NCI-H2227 treated with DMSO at 0.1 percent for 48 hours (cell line): ENCODE measurements around the gene DHTKD1.
"Not testable (repeated sequence)": the region's sequence is repeated elsewhere in the genome, so short reads cannot be mapped to it uniquely, and the experiment has no call there.

Source experiments
- DNase-seq: peaks from one replicate; lab custom pipeline; 2025; lab: John Stamatoyannopoulos, UW

Gene DHTKD1

GRCh38 chr10:12140038-12140437 lies 71.3 kb downstream of the DHTKD1 start:
- DNase-seq = no peak

GRCh38 chr10:12144538-12144937 lies 75.8 kb downstream of the DHTKD1 start:
- no peak for DNase-seq

GRCh38 chr10:12150163-12150562 lies 81.4 kb downstream of the DHTKD1 start:
- DNase-seq = no peak

- no peak for DNase-seq
Observed at GRCh38 chr10:12154516-12154915, 85.8 kb downstream of the DHTKD1 start.

- no peak for DNase-seq
Observed at GRCh38 chr10:12156367-12157123, 87.8 kb downstream of the DHTKD1 start.

GRCh38 chr10:12158111-12158510 lies 89.4 kb downstream of the DHTKD1 start:
- DNase-seq = no peak

GRCh38 chr10:12160664-12161063 lies 91.9 kb downstream of the DHTKD1 start:
- DNase-seq = no peak

- DNase-seq = no peak
Observed at GRCh38 chr10:12162927-12163326, 94.2 kb downstream of the DHTKD1 start.

GRCh38 chr10:12164085-12164484 lies 95.3 kb downstream of the DHTKD1 start:
- no peak for DNase-seq

- no peak for DNase-seq
Observed at GRCh38 chr10:12165036-12165435, 96.3 kb downstream of the DHTKD1 start.

GRCh38 chr10:12165999-12166775 lies 97.4 kb downstream of the DHTKD1 start:
- no peak for DNase-seq

GRCh38 chr10:12171512-12171911 lies 102.8 kb downstream of the DHTKD1 start:
- DNase-seq = not testable (repeated sequence)
